HG03066 (cell line): ENCODE data around the gene SEC14L3.
"Not testable (repeated sequence)": the region's sequence is repeated elsewhere in the genome, so short reads cannot be mapped to it uniquely, and the experiment has no call there.

Experiments used
- ATAC-seq: cut with Tn5 transposase; IDR thresholded peaks from one replicate; pipeline ENCODE4 v1.9.1; 2021; ENCODE audit warnings: low read depth; ENCODE audit not compliant: unreplicated experiment

Gene SEC14L3

GRCh38 chr22:30486661-30487115 lies 14.9 kb upstream of the SEC14L3 start:
- ATAC-seq: no peak

GRCh38 chr22:30486118-30486517 lies 14.3 kb upstream of the SEC14L3 start:
- ATAC-seq: no peak

DNA sequence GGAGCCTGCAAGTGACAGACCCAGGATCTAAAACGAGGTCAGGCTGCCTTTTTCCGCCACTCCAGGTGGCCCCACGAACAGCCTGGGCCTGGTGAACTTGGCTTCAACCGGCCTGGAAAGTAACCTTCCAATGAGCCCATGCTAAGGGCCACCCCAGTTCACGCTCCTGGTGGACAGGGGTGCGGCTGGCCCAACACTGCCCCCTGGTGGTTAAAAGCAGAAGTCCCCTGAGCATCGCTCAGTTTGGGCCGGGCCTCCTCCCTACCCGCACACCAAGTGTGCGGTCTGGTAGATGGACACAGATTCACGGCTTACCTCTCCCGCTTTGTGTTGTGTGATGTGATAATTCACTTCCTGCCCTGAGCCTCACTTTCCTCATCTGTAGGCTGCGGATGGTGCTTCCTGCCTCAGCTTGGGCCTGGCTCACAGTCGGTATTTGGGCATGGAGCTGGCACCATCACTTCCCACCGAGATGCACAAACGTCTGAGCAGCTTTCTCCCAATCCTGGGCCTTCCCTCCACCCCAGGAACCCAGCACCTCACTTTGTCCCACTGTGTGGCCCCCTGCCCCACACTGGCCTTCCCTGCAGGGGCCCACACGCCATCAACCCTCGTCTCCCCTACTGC lies 13.7 kb upstream of the SEC14L3 start:
- ATAC-seq: peak; percentile 65

GRCh38 chr22:30483169-30483568 lies 11.4 kb upstream of the SEC14L3 start:
- ATAC-seq: no peak

DNA sequence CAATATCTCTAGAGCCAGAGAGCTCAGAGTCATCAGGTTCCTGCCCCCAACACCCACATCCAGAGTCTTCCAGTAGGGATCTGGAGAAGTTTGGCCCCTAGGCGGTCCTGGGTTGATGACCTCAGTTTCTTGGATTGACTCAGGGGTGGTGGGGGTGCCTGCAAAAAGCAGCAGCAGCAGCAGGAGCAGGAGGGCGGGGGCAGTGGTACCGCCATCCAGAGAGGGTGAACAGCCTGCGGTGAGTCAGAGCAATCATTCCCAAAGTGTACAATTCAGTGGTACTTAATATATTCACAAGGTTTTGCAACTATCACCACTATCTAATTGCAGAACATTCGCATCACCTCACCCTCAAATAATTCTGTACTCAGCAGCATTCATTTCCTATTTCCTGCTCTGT lies 9.9 kb upstream of the SEC14L3 start:
- no peak for ATAC-seq

DNA sequence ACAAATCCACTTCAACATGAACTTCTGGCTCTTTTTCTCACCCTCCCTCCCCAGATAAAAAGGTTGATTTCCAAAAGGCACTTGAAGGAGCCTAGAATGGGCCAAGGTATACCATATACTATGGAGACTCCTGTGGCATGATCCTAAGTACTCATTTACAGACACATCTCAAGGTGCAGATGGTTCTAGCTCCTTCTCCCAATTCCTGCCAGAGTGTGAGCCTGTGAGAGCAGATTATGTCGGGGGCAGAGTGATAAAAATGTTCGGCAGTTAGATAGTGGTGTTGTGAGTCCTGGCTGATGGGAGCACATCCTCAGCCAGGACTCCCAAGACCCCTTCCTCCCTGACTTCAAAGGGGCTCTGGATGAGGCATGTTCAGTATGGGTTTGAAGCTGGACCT lies 8.2 kb upstream of the SEC14L3 start:
- ATAC-seq: no peak

GRCh38 chr22:30474683-30475424 lies 3.0 kb upstream of the SEC14L3 start:
- no peak for ATAC-seq

- no peak for ATAC-seq
Observed at GRCh38 chr22:30474121-30474520, 2.3 kb upstream of the SEC14L3 start.

DNA sequence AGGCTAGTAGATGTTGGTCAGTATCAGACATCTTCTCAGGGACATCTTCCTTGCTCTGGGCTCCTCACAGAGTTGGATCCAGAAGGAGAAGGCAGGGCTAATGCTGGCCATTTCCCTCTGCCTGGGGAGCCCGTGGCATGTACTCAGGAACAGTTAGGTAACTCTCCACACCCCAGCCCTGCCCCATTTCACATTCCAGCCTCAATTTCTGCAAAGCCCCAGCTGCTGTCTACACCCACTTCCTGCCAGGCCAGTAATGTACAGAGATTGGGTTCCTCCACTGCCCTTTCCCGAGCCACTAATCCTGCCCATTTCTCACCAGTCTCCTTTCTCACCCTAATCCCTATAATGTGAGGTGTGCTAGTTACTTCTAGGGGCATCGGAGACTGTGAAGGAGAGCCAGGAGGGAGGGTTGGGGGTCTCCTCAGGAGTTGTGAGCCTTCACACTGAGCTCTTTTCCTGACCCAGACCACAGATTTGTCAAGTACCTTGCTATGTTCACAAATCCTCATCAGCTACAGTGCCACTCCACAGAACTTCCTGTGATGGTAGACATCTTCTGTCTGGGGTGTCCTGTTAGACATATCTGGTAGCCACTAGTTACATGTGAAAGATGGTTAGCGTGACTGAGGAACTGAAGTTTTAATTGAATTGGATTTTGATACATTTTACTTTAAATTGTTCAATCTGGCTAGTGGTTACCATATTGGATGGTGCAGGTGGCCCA lies 1.3 kb upstream of the SEC14L3 start:
- ATAC-seq: no peak

- no peak for ATAC-seq
Observed at GRCh38 chr22:30470655-30471054, 1.2 kb downstream of the SEC14L3 start.

DNA sequence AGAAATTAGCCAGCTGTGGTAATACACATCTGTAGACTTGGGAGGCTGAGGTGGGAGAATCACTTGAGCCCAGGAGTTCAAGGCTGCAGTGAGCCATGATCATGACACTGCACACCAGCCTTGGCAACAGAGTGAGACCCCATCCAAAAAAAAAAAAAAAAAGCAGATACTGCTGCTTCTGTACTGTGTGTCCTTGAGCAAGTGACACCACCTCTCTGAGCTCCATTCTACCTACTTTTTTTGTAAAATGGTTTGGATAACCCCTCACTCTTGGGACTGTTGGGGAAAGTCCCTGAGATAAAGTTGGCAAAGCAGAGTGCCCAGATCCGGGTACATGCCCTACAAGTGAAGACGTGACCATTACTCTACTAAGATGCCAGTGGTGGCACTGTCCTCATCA lies 2.7 kb downstream of the SEC14L3 start:
- no peak for ATAC-seq

DNA sequence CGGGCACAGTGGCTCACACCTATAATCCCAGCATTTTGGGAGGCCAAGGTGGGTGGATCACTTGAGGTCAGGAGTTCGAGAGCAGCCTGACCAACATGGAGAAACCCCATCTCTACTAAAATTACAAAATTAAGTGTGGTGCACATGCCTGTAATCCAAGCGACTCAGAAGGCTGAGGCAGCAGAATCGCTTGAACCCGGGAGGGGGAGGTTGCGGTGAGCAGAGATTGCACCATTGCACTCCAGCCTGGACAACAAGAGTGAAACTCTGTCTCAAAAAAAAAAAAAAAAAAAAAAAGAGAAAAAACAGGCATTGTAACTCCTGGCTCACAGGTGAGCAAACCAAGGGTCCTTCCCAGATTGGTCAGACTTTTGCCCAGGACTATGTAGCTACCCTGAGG lies 11.3 kb downstream of the SEC14L3 start:
- not testable (repeated sequence) for ATAC-seq

DNA sequence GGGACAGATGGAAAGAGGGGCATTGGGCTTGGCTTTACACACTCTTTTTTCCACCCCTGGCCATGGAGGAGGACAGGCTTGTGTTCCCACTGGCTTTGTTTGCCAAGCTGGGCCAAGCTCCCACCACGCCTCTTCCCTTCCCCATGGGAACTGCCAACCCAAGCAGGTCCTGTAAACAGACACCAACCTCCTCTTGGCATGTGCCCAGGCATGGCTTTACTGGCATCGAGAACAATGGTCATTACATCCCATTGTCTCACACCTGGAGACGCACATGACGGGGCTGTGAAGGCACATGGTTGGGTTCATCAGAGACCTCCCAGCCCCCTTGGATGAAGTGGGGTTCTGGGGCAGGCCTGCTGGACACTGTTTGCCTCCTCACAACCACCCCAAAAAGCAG lies 11.7 kb downstream of the SEC14L3 start:
- ATAC-seq: no peak

DNA sequence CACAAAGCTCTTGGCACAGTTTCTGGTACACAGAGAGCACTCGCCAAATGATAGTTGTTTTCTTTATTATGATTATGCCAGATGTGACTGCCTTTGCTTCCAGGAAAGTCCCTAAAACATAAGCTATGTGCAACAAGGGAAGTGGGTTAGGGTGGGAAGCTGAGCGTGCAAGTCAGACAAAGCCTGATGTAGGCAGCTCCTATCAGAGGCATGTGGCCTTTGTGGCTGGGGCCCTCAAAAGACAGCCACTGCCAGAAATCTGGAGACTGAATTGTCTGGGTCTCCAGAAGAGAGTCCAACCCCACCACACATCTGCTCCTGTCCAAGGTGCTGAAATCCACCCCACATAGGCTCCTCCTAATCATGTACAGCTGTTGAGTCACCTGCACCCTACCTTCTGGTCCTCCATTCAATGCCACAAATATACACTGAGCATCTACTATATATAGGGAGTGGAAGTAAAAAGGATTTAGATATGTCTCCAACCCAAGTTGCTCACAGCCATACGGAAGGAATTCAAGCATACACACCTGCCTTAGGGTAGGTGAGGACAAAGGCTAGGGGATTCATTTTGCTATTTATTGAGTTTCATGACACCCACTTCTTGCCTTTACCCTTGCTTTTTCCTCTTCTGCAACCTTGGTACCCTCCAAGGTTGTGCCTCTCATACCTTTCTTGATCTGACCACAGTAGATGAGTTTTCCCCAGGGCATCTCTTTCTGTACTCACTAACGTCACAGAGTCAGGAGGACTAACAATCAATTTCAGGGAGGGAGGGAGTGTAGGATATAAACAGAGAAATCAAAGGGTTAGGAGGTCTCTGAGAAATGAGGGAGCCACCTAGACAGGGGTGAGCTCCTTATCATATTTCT lies 12.4 kb downstream of the SEC14L3 start:
- no peak for ATAC-seq

- ATAC-seq: no peak
Observed at GRCh38 chr22:30457981-30458380, 13.8 kb downstream of the SEC14L3 start.

DNA sequence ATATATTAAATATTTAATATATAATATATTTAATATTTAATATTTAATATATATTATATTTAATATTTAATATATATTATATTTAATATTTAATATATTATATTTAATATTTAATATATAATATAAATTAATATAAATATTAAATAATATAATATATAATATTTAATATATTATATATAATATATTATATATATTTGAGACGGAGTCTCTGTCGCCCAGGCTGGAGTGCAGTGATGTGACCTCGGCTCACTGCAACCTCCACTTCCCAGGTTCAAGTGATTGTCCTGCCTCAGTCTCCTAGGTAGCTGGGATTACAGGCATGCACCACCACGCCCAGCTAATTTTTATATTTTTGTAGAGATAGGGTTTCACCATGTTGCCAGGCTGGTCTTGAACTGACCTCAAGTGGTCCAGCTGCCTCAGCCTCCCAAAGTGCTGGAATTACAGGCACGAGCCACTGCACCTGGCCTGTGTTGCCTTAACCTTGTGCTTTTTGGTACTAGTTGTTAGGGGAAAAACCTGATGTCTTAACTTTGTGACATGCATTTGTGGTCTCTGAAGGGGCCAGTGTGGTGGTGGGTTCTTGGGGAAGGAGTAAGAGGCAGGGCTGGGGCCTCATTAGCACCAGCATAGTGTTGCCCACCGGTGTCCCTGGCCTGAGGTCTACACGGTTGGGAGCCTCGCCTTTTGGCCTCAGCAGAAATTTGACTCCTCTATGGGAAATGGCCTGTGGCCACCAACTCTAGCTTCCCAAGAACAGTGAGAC lies 16.6 kb downstream of the SEC14L3 start:
- ATAC-seq: no peak

GRCh38 chr22:30453731-30454510 lies 17.9 kb downstream of the SEC14L3 start:
- no peak for ATAC-seq

DNA sequence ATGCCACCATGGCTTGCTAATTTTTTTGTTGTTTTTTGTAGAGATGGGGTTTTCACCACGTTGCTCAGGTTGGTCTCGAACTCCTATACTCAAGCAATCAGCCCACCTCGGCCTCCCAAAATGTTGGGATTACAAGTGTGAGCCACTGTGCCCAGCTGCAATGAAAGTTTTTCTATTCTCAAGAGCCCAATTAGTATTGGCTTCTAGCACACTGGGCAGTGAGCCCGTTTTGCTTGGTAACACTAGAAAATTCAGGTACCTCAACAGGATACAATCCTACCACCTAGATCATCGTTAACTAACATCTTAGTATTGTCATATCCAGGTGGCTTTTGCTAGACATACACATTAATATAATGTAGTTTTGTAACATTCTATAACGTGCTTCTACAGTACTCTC lies 19.0 kb downstream of the SEC14L3 start:
- no peak for ATAC-seq

GRCh38 chr22:30451488-30451887 lies 20.3 kb downstream of the SEC14L3 start:
- ATAC-seq: not testable (repeated sequence)
